Measurements from ENCODE around the gene PKP4.
"Not testable (repeated sequence)": the region's sequence is repeated elsewhere in the genome, so short reads cannot be mapped to it uniquely, and the experiment has no call there.

Gene PKP4, protein sequence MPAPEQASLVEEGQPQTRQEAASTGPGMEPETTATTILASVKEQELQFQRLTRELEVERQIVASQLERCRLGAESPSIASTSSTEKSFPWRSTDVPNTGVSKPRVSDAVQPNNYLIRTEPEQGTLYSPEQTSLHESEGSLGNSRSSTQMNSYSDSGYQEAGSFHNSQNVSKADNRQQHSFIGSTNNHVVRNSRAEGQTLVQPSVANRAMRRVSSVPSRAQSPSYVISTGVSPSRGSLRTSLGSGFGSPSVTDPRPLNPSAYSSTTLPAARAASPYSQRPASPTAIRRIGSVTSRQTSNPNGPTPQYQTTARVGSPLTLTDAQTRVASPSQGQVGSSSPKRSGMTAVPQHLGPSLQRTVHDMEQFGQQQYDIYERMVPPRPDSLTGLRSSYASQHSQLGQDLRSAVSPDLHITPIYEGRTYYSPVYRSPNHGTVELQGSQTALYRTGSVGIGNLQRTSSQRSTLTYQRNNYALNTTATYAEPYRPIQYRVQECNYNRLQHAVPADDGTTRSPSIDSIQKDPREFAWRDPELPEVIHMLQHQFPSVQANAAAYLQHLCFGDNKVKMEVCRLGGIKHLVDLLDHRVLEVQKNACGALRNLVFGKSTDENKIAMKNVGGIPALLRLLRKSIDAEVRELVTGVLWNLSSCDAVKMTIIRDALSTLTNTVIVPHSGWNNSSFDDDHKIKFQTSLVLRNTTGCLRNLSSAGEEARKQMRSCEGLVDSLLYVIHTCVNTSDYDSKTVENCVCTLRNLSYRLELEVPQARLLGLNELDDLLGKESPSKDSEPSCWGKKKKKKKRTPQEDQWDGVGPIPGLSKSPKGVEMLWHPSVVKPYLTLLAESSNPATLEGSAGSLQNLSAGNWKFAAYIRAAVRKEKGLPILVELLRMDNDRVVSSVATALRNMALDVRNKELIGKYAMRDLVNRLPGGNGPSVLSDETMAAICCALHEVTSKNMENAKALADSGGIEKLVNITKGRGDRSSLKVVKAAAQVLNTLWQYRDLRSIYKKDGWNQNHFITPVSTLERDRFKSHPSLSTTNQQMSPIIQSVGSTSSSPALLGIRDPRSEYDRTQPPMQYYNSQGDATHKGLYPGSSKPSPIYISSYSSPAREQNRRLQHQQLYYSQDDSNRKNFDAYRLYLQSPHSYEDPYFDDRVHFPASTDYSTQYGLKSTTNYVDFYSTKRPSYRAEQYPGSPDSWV

DNA sequence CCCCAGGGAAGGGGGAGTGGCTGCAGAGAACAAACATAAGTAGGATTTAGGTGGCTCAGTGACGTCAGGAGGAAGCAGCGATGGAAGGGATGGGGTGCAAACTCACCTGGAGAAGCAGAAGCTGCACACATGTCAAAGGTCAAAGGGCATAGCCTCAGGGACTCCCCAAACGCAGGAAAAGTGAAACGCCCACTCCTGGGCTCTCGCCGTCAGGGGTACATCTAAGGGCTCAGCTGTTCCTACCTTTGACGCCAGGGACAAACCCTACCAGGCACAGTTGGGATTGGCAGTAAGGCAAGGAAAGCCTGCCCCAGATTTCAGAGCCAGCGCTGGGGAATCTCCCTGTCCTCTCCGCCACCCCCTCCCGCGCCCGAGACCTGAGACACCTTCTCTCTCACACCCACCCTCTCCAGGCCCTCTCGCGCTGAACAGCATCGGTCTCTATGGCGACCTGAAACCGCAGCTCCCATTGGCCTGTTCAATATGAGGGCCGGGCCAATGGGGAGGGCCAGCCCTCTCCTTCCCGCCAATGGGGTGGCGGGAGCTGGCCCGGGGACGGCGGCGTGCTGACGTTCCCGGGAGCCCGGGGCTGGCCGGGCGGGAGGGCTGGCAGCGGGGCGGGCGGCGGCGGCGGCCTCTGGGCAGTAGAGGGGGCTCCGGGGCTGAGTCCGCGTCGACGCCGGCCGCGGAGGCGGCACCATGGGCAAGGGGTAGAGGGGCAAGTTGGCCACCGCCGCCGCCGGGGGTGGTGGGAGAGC, at the start of gene PKP4, which contains the start of gene CCDC148:
Gene PKP4 (plus strand): TSS at position 644 of the 758 bp plus-strand sequence. CDS start 76,233 bp downstream, outside the sequence.
Gene CCDC148 (minus strand): TSS at position 445 of the 758 bp plus-strand sequence. CDS start 314 bp downstream, at position 131.
- peak; percentile 92 for DNase-seq

DNA sequence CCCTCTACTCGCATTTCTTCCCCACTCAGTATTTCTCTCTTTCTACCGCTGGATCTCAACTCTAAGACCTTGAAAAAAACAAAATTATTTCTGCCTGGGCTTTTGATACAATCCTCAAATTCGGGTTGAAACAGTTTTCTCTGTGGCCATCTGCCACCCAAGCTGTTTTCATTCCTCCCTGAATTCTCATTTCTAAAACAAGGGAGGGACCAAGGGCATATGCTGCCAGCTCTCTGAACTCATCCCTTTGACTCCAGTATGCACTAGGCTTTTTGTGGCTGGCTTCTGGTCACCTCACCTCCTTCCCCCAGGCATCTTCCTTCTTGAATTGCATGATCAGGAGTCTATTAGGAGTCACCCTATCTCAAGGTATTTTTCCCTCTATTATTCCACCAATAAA, 49.7 kb upstream of the PKP4 start:
- no peak for DNase-seq

DNA sequence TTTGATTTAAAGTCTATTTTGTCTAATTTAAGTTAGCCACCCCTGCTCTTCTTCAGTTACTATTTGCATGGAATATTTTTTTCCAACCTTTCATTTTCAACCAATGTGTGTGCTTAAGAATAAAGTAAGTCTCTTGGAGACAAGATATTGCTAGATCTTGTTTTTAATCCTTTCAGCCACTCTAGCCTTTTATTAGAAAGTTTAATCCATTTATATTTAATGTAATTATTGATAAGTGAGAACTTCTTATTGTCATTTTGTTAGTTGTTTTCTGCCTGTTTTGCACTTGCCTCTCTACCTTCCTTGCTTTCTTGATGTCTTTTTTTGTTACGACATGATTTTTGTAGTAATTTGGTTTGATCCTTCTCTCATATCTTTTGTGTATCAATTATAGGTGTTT, 46.6 kb upstream of the PKP4 start:
- no peak for DNase-seq

DNA sequence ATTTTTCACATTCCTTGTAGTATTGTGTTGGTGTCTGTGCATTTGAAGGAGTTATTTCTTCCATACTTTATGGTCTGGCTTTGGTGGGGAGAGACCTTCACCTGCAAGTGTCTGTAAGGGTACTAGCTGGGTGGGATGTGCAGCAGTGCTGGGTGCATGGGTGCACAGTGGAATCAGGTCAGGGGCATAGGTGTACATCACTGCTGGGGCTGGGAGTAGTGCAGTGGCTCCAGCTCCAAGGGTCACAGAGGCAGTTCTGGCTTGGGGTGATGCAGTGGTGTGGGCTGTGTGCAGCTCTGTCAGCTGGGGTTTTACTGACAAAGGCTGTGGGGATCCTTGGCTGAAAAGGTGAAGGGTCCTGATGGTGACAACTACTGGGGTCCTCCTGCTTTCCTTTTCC, 45.0 kb upstream of the PKP4 start:
- no peak for DNase-seq

DNA sequence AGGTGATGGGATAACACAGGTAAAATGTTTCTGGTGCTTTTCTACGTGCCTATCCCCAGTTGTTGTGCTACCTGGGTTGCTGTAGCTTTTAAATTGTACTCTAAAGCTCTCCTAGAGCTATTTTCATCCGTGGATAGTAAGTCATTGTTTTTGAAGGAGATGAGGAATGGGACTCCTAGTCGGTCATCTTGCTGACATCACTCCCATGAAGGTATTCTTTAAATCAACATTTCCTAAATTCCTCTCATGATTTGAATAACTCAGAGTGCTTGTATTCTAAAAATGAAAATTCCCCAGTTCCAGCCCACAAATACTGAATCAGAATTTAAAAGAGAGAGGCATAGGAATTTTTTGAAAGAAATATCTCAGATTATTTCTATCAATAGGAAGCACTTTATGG, 44.5 kb upstream of the PKP4 start:
- DNase-seq, result peak; percentile 80

DNA sequence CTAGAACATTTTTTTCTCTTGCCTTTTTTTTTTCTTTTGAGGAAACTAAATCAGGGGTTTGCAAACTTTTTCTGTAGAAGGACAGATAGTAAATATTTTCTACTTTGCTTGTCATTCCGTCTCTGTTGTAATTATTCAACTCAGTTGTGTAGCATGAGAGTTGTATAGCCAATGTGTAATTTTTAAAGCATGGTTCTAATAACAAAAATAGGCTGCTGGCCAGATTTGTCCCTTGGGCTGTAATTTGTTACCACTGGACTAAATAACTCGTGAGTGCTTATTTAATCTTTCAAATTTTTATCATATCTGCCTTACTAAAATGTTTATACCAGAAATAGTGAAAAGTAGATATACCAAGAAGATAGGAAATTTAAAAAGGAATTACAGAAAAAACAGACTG, 43.2 kb upstream of the PKP4 start:
- peak; percentile 41 for DNase-seq

DNA sequence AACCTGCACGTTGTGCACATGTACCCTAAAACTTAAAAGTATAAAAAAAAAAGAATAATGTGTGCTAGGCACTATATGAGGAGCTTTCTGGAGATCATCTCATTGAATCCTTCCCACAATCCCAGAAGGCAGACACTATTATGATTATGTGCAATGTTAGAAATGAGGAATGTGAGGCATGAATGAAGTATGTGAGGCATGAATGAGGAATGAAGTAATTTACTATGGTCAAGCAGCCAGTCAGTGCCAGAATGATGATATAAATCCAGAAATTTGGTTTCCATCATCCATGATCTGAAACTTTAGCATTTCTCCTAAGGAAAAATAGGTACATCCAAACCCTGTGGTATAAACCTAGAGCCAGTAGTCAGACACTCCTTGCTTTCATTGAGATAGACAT, 42.2 kb upstream of the PKP4 start:
- DNase-seq, result peak; percentile 84

DNA sequence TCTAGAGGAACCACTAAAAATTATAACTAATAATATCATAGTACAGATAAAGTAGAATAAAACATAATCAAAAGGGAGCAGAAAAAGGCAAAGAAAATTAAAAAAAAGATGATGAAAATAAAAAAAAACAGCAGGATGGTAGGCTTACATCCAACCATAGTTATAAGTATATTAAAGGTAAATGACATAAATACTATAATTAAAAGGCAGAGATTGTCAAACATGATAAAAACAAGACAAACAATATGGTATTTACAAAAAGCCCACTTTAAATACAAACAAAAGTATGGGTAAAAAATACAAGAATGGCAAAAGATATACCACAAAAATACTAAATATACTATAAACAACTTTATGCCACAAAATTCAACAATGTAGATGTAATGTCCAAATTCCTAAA, 24.6 kb upstream of the PKP4 start:
- DNase-seq, result no peak

DNA sequence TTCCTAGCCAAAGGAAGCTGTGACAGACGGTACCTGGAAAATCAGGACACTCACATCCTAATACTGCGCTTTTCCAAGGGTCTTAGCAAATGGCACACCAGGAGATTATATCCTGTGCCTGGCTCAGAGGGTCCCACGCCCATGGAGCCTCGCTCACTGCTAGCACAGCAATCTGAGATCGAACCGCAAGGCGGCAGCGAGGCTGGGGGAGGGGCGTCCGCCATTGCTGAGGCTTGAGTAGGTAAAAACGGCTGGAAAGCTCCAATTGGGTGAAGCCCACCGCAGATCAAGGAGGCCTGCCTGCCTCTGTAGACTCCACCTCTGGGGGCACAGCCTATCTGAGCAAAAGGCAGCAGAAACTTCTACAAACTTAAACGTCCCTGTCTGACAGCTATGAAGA, 23.0 kb upstream of the PKP4 start:
- DNase-seq, result not testable (repeated sequence)

DNA sequence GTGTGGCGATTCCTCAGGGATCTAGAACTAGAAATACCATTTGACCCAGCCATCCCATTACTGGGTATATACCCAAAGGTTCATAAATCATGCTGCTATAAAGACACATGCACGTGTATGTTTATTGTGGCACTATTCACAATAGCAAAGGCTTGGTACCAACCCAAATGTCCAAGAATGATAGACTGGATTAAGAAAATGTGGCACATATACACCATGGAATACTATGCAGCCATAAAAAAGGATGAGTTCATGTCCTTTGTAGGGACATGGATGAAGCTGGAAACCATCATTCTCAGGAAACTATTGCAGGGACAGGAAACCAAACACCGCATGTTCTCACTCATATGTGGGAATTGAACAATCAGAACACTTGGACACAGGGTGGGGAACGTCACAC, 17.7 kb upstream of the PKP4 start:
- DNase-seq, result not testable (repeated sequence)

DNA sequence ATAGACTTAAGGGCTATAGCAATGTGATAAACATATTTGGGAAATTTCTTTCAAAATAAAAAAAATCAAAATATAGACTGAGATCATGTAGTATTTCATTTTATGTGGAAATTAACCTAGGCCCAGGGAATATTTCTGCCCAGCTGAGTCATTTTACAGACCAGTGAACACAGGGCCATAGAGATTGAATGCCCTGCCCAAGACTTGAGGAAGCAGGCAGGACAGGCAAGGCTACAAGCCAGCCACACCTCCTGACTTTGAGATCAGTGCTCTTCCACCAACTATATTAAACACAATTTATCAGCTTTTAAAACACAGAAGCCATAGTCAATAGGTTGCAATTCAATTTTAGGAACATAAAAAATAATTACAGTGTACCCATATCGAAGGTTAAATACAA, 13.1 kb upstream of the PKP4 start:
- DNase-seq, result no peak

DNA sequence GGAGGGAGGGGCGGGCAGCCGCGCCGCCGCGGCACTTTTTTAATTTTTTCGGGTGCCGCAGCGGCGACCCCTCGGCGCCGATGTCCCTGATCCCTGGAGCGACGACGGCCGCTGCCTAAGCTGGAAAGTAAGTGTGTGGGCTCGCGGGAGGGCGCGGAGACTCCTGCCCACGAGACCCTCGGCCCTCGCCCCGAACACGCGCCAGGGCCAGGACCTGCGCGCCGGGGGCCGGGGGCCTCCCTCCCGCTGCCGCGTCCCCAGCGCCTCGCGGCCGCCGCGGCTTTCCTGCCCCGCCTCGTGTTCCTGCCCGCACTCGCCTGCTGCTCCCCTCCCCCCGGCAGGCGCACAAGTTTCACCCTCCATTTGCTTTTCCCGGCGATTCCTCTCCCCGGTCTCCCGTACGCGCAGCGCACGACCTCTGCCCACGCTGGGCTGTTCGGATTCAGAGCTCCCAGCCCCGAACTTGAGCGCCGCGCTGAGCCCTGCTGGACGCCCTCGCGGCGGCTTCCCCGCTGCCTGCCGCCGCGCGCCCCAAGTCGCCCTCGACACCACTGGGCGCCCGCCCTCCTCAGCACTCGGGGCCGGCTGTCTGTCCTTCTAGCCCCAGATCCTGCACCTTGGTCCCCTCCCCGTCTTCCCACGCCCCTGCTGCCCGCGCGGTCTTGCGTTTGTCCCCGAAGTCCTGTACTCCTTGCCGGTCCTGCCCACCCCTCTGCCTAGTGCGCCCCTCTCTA, 507 bp downstream of the PKP4 start:
- peak; percentile 58 for DNase-seq

DNA sequence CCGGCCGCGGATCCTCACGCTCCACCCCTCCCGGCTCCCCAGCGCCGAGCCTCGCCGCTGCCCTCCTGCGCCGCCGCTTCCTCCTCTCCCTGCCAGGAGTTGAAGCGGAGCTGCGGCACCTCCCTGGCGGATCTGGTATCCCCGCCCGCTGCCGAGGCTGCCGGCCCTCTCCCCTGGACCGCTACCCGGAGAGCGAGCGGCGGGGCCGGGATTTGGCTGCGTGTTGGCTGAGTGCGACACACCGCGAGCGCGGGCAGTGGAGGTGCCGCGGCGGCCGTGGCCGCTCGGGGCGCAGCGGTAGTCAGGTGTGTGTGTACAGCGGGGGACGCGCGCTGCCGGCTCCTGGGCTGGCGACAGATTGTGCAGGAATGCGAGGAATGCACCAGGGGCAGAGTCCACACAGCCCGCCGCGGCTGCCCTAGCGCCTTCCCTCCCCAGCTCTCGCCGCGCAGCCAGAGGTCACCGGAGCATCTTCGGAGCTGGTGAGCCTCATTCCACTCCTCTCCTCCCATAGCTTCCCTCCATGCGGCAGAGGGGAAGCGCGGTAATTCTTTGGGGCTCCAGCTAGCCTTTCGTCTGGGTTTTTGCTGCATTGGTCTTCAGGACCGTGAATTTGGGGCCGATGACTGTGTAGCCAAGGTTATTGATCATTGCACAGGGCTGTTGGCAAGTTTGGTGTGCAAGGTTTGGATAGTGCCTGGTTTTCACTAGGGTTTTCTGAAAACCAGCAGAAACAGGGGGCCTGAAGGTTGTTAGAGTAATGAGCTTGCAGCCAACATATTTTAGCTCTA, 1.3 kb downstream of the PKP4 start:
- DNase-seq, result peak; percentile 51

DNA sequence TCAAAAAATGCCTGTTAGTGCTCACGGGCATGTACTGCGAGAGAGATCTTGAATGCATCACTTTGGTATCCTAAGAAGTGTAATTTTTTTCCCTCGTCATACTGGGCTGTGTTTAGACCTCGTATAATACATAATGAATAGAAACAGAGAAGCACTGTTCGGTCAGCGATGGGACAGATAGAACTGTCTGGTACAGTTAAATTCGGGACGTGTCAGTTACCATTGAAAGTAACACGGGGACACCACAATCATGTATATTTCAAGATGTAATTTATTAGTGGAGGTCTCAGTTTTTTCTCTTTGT, 1.8 kb downstream of the PKP4 start:
- DNase-seq, result no peak

DNA sequence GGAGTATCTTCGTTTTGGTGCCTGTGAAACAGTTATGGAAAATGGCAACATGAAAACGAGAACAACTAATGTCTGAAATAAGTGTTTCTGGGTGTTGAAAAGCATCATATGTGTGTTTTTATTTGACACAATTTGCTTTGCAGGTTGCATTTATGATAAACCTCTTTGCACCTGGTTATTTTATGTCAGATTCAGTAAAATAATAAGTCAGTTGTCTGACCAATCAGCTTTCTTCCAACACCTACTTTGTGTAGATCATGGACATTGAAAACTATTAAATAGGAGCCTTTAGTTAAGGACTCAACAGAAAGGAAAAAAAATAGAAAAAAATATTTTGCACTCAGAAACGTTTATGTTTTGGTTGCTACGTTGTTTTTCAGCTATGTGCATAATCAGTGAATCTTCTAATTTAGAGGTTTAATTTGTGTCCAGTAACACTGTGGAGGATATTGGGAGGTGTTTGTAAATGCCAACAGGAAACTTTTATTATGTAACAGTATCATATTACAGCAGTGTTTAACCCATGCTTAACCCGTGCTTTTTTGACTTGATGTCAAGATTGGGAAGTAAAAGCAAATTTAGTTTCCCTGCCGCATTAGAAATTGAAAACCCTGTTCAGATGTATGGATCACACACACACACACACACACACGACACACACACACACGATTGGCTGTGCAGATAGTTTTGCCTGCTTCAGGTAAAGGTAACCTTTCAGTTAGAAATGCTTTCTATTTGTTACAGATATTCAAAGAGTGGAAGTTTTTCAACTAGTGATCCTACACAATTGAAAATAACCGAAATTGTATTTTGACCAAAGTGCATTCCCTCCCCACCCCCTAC, 2.6 kb downstream of the PKP4 start:
- no peak for DNase-seq

DNA sequence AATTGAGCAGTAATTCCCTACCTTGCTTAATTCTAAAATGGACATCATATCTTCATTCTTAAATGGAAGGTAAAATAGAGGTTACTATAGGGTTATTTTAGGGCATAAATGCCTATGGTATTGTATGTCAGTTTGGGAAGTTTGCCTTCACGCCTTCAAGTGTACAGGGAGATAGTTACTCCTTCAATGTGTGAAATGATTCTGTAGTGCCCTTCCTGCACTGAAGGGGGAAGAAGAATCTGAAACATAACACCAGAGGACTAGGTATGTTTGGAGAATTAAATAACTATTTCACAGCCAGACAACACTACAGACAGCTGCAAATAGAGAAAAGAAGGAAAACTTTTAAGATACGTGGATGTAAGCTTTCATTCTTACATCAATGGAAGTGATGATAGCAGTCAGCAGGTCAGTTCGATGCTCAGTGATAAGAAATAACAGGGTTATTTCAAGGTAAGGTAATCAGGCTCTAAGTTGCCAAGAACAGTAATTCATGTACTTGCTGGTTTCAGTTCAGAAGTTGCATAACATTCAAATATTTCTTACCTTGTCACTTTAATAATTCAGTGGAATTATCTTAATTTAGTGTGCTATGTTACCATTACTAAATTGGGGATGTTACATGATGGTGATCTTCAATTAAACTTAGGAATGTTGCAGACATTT, 4.0 kb downstream of the PKP4 start:
- no peak for DNase-seq

DNA sequence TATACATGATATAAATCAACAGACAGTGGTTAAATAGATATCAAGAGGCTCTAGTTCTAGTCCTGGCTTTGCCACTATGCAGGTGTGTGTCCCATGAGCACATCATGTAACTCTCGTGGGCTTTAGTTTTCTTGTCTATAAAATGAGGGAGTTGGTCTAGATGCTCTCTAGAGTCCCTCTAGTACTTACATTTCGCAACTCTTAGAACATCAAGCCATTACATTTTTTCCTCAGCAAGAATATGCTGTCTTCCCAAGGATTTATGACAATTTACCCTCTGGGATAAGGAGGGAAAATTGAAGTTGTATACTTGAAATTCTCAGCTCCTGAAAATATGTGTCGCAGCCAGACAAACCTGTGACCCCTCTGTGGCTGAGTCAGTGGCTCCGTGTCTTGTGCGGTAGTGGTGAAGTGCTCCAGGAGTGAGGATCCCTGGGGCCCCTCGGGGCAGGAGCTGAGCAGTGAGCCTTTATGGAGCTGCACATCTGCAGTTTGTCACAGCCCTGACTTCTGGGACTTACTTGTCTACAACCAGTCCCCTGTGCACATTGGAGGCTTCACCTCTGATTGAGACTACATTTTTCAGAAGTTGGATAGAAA, 6.8 kb downstream of the PKP4 start:
- peak; percentile 34 for DNase-seq

DNA sequence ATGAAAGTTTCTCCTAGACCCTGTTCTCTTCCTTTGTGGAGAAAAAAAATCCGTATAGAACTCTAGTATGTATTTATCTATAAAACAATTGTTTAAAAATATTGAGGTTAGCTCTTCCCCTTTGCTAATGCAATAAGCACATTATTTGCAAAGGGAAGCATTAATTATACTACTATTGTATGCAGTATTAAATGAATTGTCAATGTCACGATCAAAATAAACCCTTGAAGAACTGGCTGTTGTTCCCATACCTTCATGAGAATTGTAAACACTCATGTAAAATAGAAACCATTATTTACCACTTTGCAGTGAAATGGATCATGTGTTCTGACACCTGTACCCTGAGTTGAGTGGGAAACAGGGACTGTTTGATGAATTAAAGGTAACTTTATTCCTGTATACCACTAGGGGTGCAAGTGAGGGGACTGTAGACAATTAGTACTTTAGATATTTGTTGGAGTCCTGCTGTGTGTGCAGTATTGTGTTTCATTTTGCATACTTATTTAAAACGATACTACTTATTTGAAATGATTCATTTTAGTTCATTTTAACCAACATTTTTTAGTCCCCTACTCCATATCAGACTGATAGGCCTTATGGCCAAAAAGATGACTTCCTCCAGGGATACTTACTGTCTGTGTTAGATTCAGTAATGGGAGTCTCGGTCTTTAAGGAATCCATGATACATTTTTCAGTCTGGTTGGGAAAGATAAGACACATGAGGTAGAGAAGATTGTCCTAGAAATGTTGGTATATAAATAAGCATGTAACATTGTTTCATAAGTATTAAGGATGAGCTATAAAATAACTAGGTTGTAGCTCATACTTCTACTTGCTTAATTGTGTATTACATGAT, 7.9 kb downstream of the PKP4 start:
- DNase-seq, result no peak
